ENCODE data around the gene NMNAT2. TPM values are rescaled to one million over a fixed set of nuclear protein-coding genes. Genes with fewer than 3 reads are reported as not detected.

NMNAT2 gene
- total RNA-seq, 2 donors from 2014 or later: 0.27 to 1.4 TPM

GRCh38 chr1:183205196-183205781, 212.9 kb downstream of the NMNAT2 start:
- Histone ChIP-seq H3K9me3 (no peaks in the 10 kb centered on the region), H3K36me3 (no peaks in the 10 kb centered on the region), H3K27ac (no peak overlapping the region), H3K9ac (ENCODE audit: low read depth in 2 of 2, low read length in 2 of 2) (no peak overlapping the region), H3K27me3 (no peaks in the 10 kb centered on the region), H3K4me1 (no peaks in the 10 kb centered on the region), H3K4me3 (no peak overlapping the region)
- no peak for DNase-seq
- TF ChIP-seq CTCF (IDR thresholded peaks at IDR 0.05): no peak
- intact Hi-C loops (cut with DNase I): no loop called here

DNA sequence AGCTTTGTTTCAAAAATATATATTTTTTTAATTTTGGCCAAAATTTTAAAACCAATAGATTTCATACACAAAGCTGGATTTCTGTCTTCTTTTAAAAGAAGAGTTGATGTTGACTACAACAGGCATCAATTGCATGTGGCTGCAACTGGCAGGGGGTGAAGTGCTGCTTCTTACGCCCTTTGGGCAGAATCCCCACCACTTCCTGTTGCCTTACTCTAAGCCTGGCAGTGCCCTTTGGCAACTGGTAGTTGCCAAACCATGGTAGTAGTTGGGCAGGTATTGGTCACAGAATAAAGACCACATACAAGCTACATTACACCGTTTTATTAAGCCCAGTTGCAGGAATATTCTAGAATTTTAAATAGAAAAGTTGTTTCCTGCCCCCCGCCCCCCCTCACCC, 215.1 kb downstream of the NMNAT2 start:
- Histone ChIP-seq H3K9ac (ENCODE audit: low read depth in 2 of 2, low read length in 2 of 2) (no peak overlapping the region), H3K36me3 (no peaks in the 10 kb centered on the region), H3K4me1 (no peaks in the 10 kb centered on the region), H3K9me3 (no peaks in the 10 kb centered on the region), H3K27me3 (no peaks in the 10 kb centered on the region), H3K4me3 (no peak overlapping the region), H3K27ac (no peak overlapping the region)
- no peak for DNase-seq
- no peak for TF ChIP-seq CTCF (IDR thresholded peaks at IDR 0.05)
- intact Hi-C loops (cut with DNase I): no loop called here

- no peak overlapping the region for H3K27ac ChIP-seq
- H3K4me3 ChIP-seq: no peak overlapping the region
- no peaks in the 10 kb centered on the region for H3K9me3 ChIP-seq
- no peaks in the 10 kb centered on the region for H3K27me3 ChIP-seq
- H3K4me1 ChIP-seq: no peaks in the 10 kb centered on the region
- no peak for TF ChIP-seq CTCF (IDR thresholded peaks at IDR 0.05)
- no peak for DNase-seq
- intact Hi-C loops (cut with DNase I): no loop called here
- H3K9ac ChIP-seq (ENCODE audit: low read depth in 2 of 2, low read length in 2 of 2): no peak overlapping the region
- no peaks in the 10 kb centered on the region for H3K36me3 ChIP-seq
These were observed 217.7 kb downstream of the NMNAT2 start for GRCh38 chr1:183200451-183200850.

DNA sequence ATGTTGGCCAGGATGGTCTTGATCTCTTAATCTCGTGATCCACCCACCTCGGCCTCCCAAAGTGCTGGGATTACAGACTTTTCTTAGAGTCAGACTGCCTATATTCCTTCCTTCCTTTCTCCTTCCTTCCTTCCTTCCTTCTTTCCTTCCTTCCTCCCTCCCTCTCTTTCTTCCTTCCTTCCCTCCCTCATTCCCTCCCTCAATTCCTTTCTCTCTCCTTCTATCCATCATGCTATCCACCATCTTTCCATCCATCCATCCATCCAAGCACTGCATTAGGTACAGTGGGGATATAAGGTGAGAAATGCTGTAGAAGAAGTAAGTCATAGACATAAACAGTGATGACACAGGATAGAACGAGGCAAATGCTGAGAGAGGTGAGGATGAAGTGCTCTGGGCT, 218.9 kb downstream of the NMNAT2 start:
- H3K27ac ChIP-seq: no peak overlapping the region

DNA sequence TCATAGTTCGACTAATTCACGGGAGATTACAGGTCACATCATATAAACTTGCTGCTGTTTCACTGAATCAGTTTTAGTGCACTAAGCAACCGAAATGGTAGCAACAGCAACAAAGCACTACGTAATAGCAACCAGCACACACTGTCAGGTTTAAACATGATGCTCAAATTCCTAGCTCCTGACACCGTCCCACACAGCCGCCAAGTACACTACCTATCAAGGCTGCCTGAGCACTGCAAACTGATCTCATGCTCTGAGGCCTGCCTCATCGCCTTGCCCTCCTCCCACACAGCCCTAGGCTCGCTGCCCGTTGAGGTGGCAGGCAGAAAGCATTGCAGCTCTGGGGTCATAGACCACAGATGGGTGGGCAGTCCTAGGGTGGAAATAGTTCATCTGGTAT, 219.7 kb downstream of the NMNAT2 start:
- Histone ChIP-seq H3K36me3 (no peaks in the 10 kb centered on the region), H3K27ac (no peak overlapping the region), H3K4me1 (peaks cover 3% of the 10 kb centered on the region), H3K4me3 (no peak overlapping the region), H3K9me3 (no peaks in the 10 kb centered on the region), H3K9ac (ENCODE audit: low read depth in 2 of 2, low read length in 2 of 2) (no peak overlapping the region), H3K27me3 (no peaks in the 10 kb centered on the region)
- intact Hi-C loops (cut with DNase I): no loop called here
- DNase-seq: no peak
- no peak for TF ChIP-seq CTCF (IDR thresholded peaks at IDR 0.05)

More for the DNA sequence above, 218.9 kb downstream of the NMNAT2 start:
- intact Hi-C loops (cut with DNase I): no loop called here
- Histone ChIP-seq H3K4me1 (peaks cover 3% of the 10 kb centered on the region), H3K36me3 (no peaks in the 10 kb centered on the region), H3K9me3 (no peaks in the 10 kb centered on the region), H3K4me3 (no peak overlapping the region), H3K27me3 (no peaks in the 10 kb centered on the region), H3K9ac (ENCODE audit: low read depth in 2 of 2, low read length in 2 of 2) (no peak overlapping the region)
- no peak for TF ChIP-seq CTCF (IDR thresholded peaks at IDR 0.05)
- DNase-seq: no peak

Other genes with a start within 250 kb of the NMNAT2 start
- 10 to 100 TPM; 25.3 to 27.7 TPM for gene LAMC2, start 232.1 kb downstream of the NMNAT2 start, total RNA-seq
- gene SMG7, start 54.1 kb upstream of the NMNAT2 start, total RNA-seq: 10 to 100 TPM; 55.2 to 57.1 TPM
- gene NCF2, start 172.1 kb upstream of the NMNAT2 start, total RNA-seq: 1 to 10 TPM; 2.5 to 9.1 TPM
- gene ARPC5, start 217.4 kb upstream of the NMNAT2 start, total RNA-seq: 100 to 1,000 TPM; 147 to 189 TPM
- gene APOBEC4, start 234.9 kb upstream of the NMNAT2 start, total RNA-seq: not detected

All from colonic mucosa (tissue), 4 donors.